HL-60 (cell line): ENCODE results near the gene GAP43.

Source experiments
- DNase-seq, 2 experiments: peaks; one replicate each; pipeline ENCODE4 v3.0.0-alpha.2; 2010 to 2020; ENCODE audit warnings: low read depth in 1 of 2, low spot score in 1 of 2
- H3K27ac ChIP-seq: fragments of 250-450 bp; sonication (Bioruptor Pico); replicated peaks from 2 replicates; pipeline ENCODE4 v1.5.1; 2020; ENCODE audit warnings: mild to moderate bottlenecking, moderate library complexity
- H3K27me3 ChIP-seq: fragments of 250-450 bp; sonication (Bioruptor Pico); 2 replicates; pipeline ENCODE4 v1.5.1; 2021; ENCODE audit warnings: mild to moderate bottlenecking, moderate library complexity; ENCODE audit not compliant: insufficient read depth, poor library complexity, severe bottlenecking
- H3K4me3 ChIP-seq: replicated peaks from 2 replicates; pipeline ENCODE4 v1.5.1; 2011; ENCODE audit warnings: mild to moderate bottlenecking, control low read depth, low read length; ENCODE audit not compliant: insufficient read depth
- CTCF ChIP-seq: IDR thresholded peaks from one replicate; pipeline ENCODE4 v1.5.1; 2011; ENCODE audit warnings: low read length, control low read depth, inconsistent platforms; ENCODE audit not compliant: insufficient read depth
- GABPA ChIP-seq: IDR thresholded peaks from 2 replicates; pipeline ENCODE4 v1.6.1; 2012; ENCODE audit warnings: low read depth
- POLR2AphosphoS5 ChIP-seq: IDR thresholded peaks from 2 replicates; pipeline ENCODE4 v1.6.1; 2012; ENCODE audit warnings: low read depth
- REST ChIP-seq: IDR thresholded peaks from 2 replicates; pipeline ENCODE4 v1.6.1; 2012; ENCODE audit warnings: low read depth; ENCODE audit not compliant: insufficient replicate concordance
- SPI1 ChIP-seq: IDR thresholded peaks from 2 replicates; pipeline ENCODE4 v1.6.1; 2012; ENCODE audit warnings: low read depth, mild to moderate bottlenecking, borderline replicate concordance
- long read RNA-seq: library from polyadenylated mRNA; unstranded; transcript quantifications from one replicate; pipeline ENCODE4 v2.0.0, GENCODE V29; 2020

The GAP43 gene
- long read RNA-seq = 0 reads

- Histone ChIP-seq H3K27me3 (peaks cover 3% of the 10 kb centered on the region), H3K4me3 (no peak within 1 kb of the TSS), H3K27ac (no peak within 1 kb of the TSS)
- no peak for TF ChIP-seq POLR2AphosphoS5
- TF ChIP-seq REST = no peak
- TF ChIP-seq SPI1 = no peak
- TF ChIP-seq GABPA = no peak
- TF ChIP-seq CTCF = no peak
- DNase-seq = no peak
These were observed at the start of gene GAP43 for GRCh38 chr3:115623044-115623868. Gene GAP43 (plus strand): TSS chr3:115623510. CDS start chr3:115623690, 180 bp downstream.

- H3K27ac ChIP-seq = no peak overlapping the region
- no peak for DNase-seq
- TF ChIP-seq REST (no peak), POLR2AphosphoS5 (no peak), CTCF (no peak), SPI1 (no peak), GABPA (no peak)
- no peak overlapping the region for H3K4me3 ChIP-seq
- no peaks in the 10 kb centered on the region for H3K27me3 ChIP-seq
These were observed 46.9 kb upstream of the GAP43 start for GRCh38 chr3:115576325-115576875.

- no peak for TF ChIP-seq CTCF
- TF ChIP-seq SPI1 = no peak
- no peak for TF ChIP-seq REST
- no peak for TF ChIP-seq GABPA
- TF ChIP-seq POLR2AphosphoS5 = no peak
- H3K27ac ChIP-seq = no peak overlapping the region
- DNase-seq = no peak
- no peak overlapping the region for H3K4me3 ChIP-seq
- no peaks in the 10 kb centered on the region for H3K27me3 ChIP-seq
These were observed 46.3 kb upstream of the GAP43 start for GRCh38 chr3:115577000-115577399.
